GM23248 (cell line): ENCODE measurements around the gene MAST1. TPM values are rescaled to one million over a fixed set of nuclear protein-coding genes. Genes with fewer than 3 reads are reported as not detected.

Source experiments
- DNase-seq: peaks from one replicate; pipeline ENCODE4 v3.0.0-alpha.2; 2015
- H2AFZ ChIP-seq: fragments of 200-600 bp; sonication (generic); 2 replicates; pipeline ENCODE4 v1.6.1; 2016; ENCODE audit warnings: antibody characterized with exemption
- H3F3A ChIP-seq: fragments of 200-600 bp; sonication (generic); 2 replicates; pipeline ENCODE4 v1.6.1; 2016; ENCODE audit warnings: mild to moderate bottlenecking, antibody characterized with exemption, mixed run types; ENCODE audit not compliant: insufficient read depth
- H3K27ac ChIP-seq: fragments of 200-600 bp; sonication (generic); 2 replicates; pipeline ENCODE4 v1.5.1; 2016; ENCODE audit warnings: mild to moderate bottlenecking
- H3K27me3 ChIP-seq: fragments of 200-600 bp; sonication (generic); replicated peaks from 2 replicates; pipeline ENCODE4 v1.6.1; 2016; ENCODE audit warnings: mild to moderate bottlenecking; ENCODE audit not compliant: insufficient read depth
- H3K36me3 ChIP-seq: fragments of 200-600 bp; sonication (generic); 2 replicates; pipeline ENCODE4 v1.6.1; 2016; ENCODE audit warnings: low read depth, mild to moderate bottlenecking
- H3K4me1 ChIP-seq: fragments of 200-600 bp; sonication (generic); 2 replicates; pipeline ENCODE4 v1.6.1; 2016; ENCODE audit warnings: mild to moderate bottlenecking; ENCODE audit not compliant: insufficient read depth
- H3K4me2 ChIP-seq: fragments of 200-600 bp; sonication (generic); one replicate; pipeline ENCODE4 v1.6.1; 2016; ENCODE audit warnings: mild to moderate bottlenecking; ENCODE audit not compliant: unreplicated experiment
- H3K4me3 ChIP-seq: fragments of 200-600 bp; sonication (generic); 2 replicates; pipeline ENCODE4 v1.5.1; 2016; ENCODE audit warnings: mild to moderate bottlenecking
- H3K79me2 ChIP-seq: fragments of 200-600 bp; sonication (generic); 2 replicates; pipeline ENCODE4 v1.6.1; 2016; ENCODE audit warnings: mild to moderate bottlenecking; ENCODE audit not compliant: insufficient read depth
- H3K9ac ChIP-seq: fragments of 200-600 bp; sonication (generic); 2 replicates; pipeline ENCODE4 v1.6.1; 2016; ENCODE audit warnings: mild to moderate bottlenecking
- H3K9me2 ChIP-seq: fragments of 200-600 bp; sonication (generic); 2 replicates; pipeline ENCODE4 v1.6.1; 2016; ENCODE audit warnings: mixed run types, mild to moderate bottlenecking, moderate library complexity; ENCODE audit not compliant: insufficient read depth
- H3K9me3 ChIP-seq: fragments of 200-600 bp; sonication (generic); one replicate; pipeline ENCODE4 v1.6.1; 2017; ENCODE audit warnings: low read depth
- H4K20me1 ChIP-seq: fragments of 200-600 bp; sonication (generic); 2 replicates; pipeline ENCODE4 v1.6.0; 2016; ENCODE audit not compliant: insufficient read depth
- EZH2 ChIP-seq: fragments of 200-600 bp; sonication (generic); IDR thresholded peaks from 2 replicates; pipeline ENCODE4 v1.6.1; 2018; ENCODE audit warnings: antibody characterized with exemption, mild to moderate bottlenecking; ENCODE audit not compliant: insufficient read depth, poor library complexity, severe bottlenecking
- EZH2phosphoT487 ChIP-seq: fragments of 200-600 bp; sonication (generic); IDR thresholded peaks from 2 replicates; pipeline ENCODE4 v1.6.1; 2018; ENCODE audit warnings: antibody characterized with exemption, moderate library complexity, mild to moderate bottlenecking, low read depth; ENCODE audit not compliant: insufficient read depth
- WGBS, 2 experiments: methylation state at CpG; one replicate each; pipeline ENCODE4 v1.1.6; 2015 to 2017; ENCODE audit warnings: low lambda C conversion rate in 2 of 2, low coverage in 1 of 2; ENCODE audit errors: missing lambda C conversion rate in 2 of 2; 5-methylcytosine and 5-hydroxymethylcytosine counted together
- in situ Hi-C: fragments of 300-500 bp; cut with MboI; formaldehyde crosslinking; loops from 2 replicates; pipeline ENCODE4 v1.15.0; 2020
- polyA plus RNA-seq: library from polyadenylated mRNA; unstranded; fragments of >200 nt; fragmentation: Nextera tagmentation; extraction: Ambion mirVana; gene quantifications from 2 replicates; pipeline ENCODE4 v1.2.1, GENCODE V29; 2016
- total RNA-seq: library from RNA; depleted of rRNA; stranded (reverse); fragments of >200 nt; shearing (Covaris generic); gene quantifications from 2 replicates; pipeline ENCODE4 v1.2.3, GENCODE V29; 2014; rRNA removed

The MAST1 gene
- 1.8 TPM in 1 of 2 replicates, not detected in the other for total RNA-seq
- polyA plus RNA-seq: 0.24 TPM in 1 of 2 replicates, not detected in the other

GRCh38 chr19:12838182-12838885, at the start of gene MAST1:
TSS of gene MAST1 (plus strand) at chr19:12838515. CDS start at chr19:12838573, 58 bp downstream.
- no peak within 1 kb of the TSS; the same call in 1 of the 2 replicates for H2AFZ ChIP-seq
- peak; percentile 68 for DNase-seq
- TF ChIP-seq EZH2: no peak
- TF ChIP-seq EZH2phosphoT487: no peak
- H4K20me1 ChIP-seq: no peaks in the 10 kb centered on the region
- H3K27me3 ChIP-seq: peaks cover 65% of the 10 kb centered on the region
- H3K4me3 ChIP-seq: peak within 1 kb of the TSS; percentile 59
- H3K36me3 ChIP-seq: no peaks in the 10 kb centered on the region
- no peak within 1 kb of the TSS for H3K9ac ChIP-seq
- H3K9me2 ChIP-seq: no peaks in the 10 kb centered on the region
- in situ Hi-C loops: no loop called here
- H3K4me2 ChIP-seq: peak within 1 kb of the TSS; percentile 83
- no peak within 1 kb of the TSS for H3K27ac ChIP-seq
- no peaks in the 10 kb centered on the region for H3K79me2 ChIP-seq
- 2% methylated on average over 29 to 67 of the region's 69 CpGs for WGBS, 2 experiments
- H3F3A ChIP-seq: 0 out of 2 replicates have a peak, but pooled peaks cover 15% of the 10 kb centered on the region
- H3K4me1 ChIP-seq: no peaks in the 10 kb centered on the region; the same call in 1 of the 2 replicates
- no peaks in the 10 kb centered on the region for H3K9me3 ChIP-seq

- Histone ChIP-seq H3K4me2 (peak overlapping the region; percentile 91), H3K4me1 (peaks cover 29% of the 10 kb centered on the region), H3K79me2 (peaks cover 19% of the 10 kb centered on the region), H2AFZ (peak overlapping the region; percentile 12), H3K9ac (peak overlapping the region; percentile 98), H3K9me2 (no peaks in the 10 kb centered on the region), H4K20me1 (no peaks in the 10 kb centered on the region), H3K4me3 (peak overlapping the region; percentile 93), H3F3A (peaks cover 43% of the 10 kb centered on the region), H3K27ac (peak overlapping the region; percentile 99), H3K9me3 (no peaks in the 10 kb centered on the region), H3K27me3 (no peaks in the 10 kb centered on the region), H3K36me3 (no peaks in the 10 kb centered on the region)
- TF ChIP-seq EZH2 (no peak), EZH2phosphoT487 (no peak)
- DNase-seq: peak; percentile 85
- in situ Hi-C loops: no loop called here
- 0% methylated on average over 10 to 12 of the region's 12 CpGs for WGBS, 2 experiments
These were observed 49.6 kb upstream of the MAST1 start for GRCh38 chr19:12788682-12789097.

- H3K27me3 ChIP-seq: no peaks in the 10 kb centered on the region
- peak overlapping the region; percentile 12 for H2AFZ ChIP-seq
- H3K9me3 ChIP-seq: no peaks in the 10 kb centered on the region
- H3K4me1 ChIP-seq: peaks cover 29% of the 10 kb centered on the region
- peaks cover 44% of the 10 kb centered on the region for H3F3A ChIP-seq
- peaks cover 19% of the 10 kb centered on the region for H3K79me2 ChIP-seq
- in situ Hi-C loops: no loop called here
- H3K9ac ChIP-seq: peak overlapping the region; percentile 98
- no peaks in the 10 kb centered on the region for H3K36me3 ChIP-seq
- WGBS, 2 experiments: 0 to 1% methylated on average over 13 to 23 of the region's 46 CpGs
- peak overlapping the region; percentile 99 for H3K27ac ChIP-seq
- DNase-seq: peak; percentile 64
- TF ChIP-seq EZH2 (no peak), EZH2phosphoT487 (no peak)
- no peaks in the 10 kb centered on the region for H4K20me1 ChIP-seq
- peak overlapping the region; percentile 91 for H3K4me2 ChIP-seq
- H3K9me2 ChIP-seq: no peaks in the 10 kb centered on the region
- H3K4me3 ChIP-seq: peak overlapping the region; percentile 93
These were observed 49.0 kb upstream of the MAST1 start for GRCh38 chr19:12789098-12789903.

GRCh38 chr19:12789904-12790619, 48.3 kb upstream of the MAST1 start:
- peak overlapping the region; percentile 99 for H3K27ac ChIP-seq
- H3F3A ChIP-seq: peaks cover 44% of the 10 kb centered on the region
- no peaks in the 10 kb centered on the region for H3K9me3 ChIP-seq
- no peaks in the 10 kb centered on the region for H4K20me1 ChIP-seq
- H3K4me3 ChIP-seq: peak overlapping the region; percentile 93
- H2AFZ ChIP-seq: no peak overlapping the region
- TF ChIP-seq EZH2 (no peak), EZH2phosphoT487 (no peak)
- H3K4me1 ChIP-seq: peaks cover 30% of the 10 kb centered on the region
- peak overlapping the region; percentile 76 for H3K4me2 ChIP-seq
- H3K36me3 ChIP-seq: no peaks in the 10 kb centered on the region
- H3K79me2 ChIP-seq: peaks cover 19% of the 10 kb centered on the region
- H3K27me3 ChIP-seq: no peaks in the 10 kb centered on the region
- peak overlapping the region; percentile 98 for H3K9ac ChIP-seq
- in situ Hi-C loops: no loop called here
- peak; percentile 98 for DNase-seq
- WGBS, 2 experiments: 1 to 2% methylated on average over 30 to 52 of the region's 56 CpGs
- no peaks in the 10 kb centered on the region for H3K9me2 ChIP-seq
